A673 (cell line): Measurements from ENCODE around the gene NSD1.

Source experiments
- CTCF ChIP-seq: fragments of 300-800, 200-600 bp; sonication (generic); conservative IDR thresholded peaks from 2 replicates; pipeline ENCODE4 v1.5.1; 2017; ENCODE audit warnings: low read depth, mild to moderate bottlenecking, antibody characterized with exemption, low read length, moderate library complexity, mixed read lengths
- EZH2 ChIP-seq: fragments of 200-600 bp; sonication (generic); IDR thresholded peaks from 2 replicates; pipeline ENCODE4 v1.6.1; 2017; ENCODE audit warnings: borderline replicate concordance, low read depth, mild to moderate bottlenecking, mixed read lengths, antibody characterized with exemption, low read length; ENCODE audit not compliant: poor library complexity, severe bottlenecking

- TF ChIP-seq CTCF (no peak), EZH2 (no peak)
Measured at GRCh38 chr5:177107159-177107558, 26.4 kb upstream of the NSD1 start.
